Endothelial cell of umbilical vein (primary cell): ENCODE data around the gene SARS2. TPM values are rescaled to one million over a fixed set of nuclear protein-coding genes. Genes with fewer than 3 reads are reported as not detected.

ENCODE experiments used
- BruUV-seq: library from RNA; stranded (reverse); fragments of 400-500 nt; replicated peaks from 2 replicates; lab custom pipeline; 2021; lab: Mats Ljungman, UMichigan
- CTCF ChIA-PET: fragments of 300-600, 350-600 bp; sonication (Branson Sonifier 250); formaldehyde crosslinking; loops from one replicate; lab custom pipeline; 2021; ENCODE audit warnings: antibody characterized with exemption, inconsistent platforms; lab: Charles Lee
- POLR2A ChIA-PET: fragments of 300-600, 350-600 bp; sonication (Branson Sonifier 250); formaldehyde crosslinking; loops from one replicate; lab custom pipeline; 2021; ENCODE audit warnings: antibody characterized with exemption, inconsistent platforms; lab: Charles Lee
- DNase-seq: peaks from one replicate; pipeline ENCODE4 v3.0.0-alpha.2; 2011; ENCODE audit warnings: low read depth, low spot score
- FAIRE-seq: peaks from 2 replicates; lab custom pipeline; 2011; peaks lifted over from hg19 to GRCh38; lab: Jason Lieb, UNC
- H2AFZ ChIP-seq: 2 replicates; pipeline ENCODE4 v1.6.0; 2012; ENCODE audit warnings: low read depth, low read length, control low read depth, inconsistent platforms
- H3K27ac ChIP-seq: 2 replicates; pipeline ENCODE4 v1.5.1; 2011; ENCODE audit warnings: low read depth, mild to moderate bottlenecking, control low read depth, low read length, moderate library complexity; ENCODE audit not compliant: insufficient read depth
- H3K27me3 ChIP-seq, 2 experiments: 2 replicates each; pipeline versions ENCODE4 v1.6.0 to v1.6.1; 2011; ENCODE audit warnings: low read length in 2 of 2, mixed read lengths in 1 of 2; ENCODE audit not compliant: control insufficient read depth in 2 of 2, insufficient read depth in 2 of 2
- H3K36me3 ChIP-seq, 2 experiments: 2 replicates in 1 of 2; 3 replicates in 1 of 2; pipeline ENCODE4 v1.5.1; 2011; ENCODE audit warnings: low read length in 2 of 2, mild to moderate bottlenecking in 1 of 2, moderate library complexity in 1 of 2; ENCODE audit not compliant: control insufficient read depth in 2 of 2, insufficient read depth in 2 of 2; ENCODE audit errors: extremely low read depth in 1 of 2
- H3K4me1 ChIP-seq: 3 replicates; pipeline ENCODE4 v1.5.1; 2011; ENCODE audit warnings: mild to moderate bottlenecking, low read length; ENCODE audit not compliant: control insufficient read depth, insufficient read depth; ENCODE audit errors: extremely low read depth
- H3K4me2 ChIP-seq: 2 replicates; pipeline ENCODE4 v1.6.1; 2011; ENCODE audit warnings: low read length, control low read depth, mixed read lengths; ENCODE audit not compliant: insufficient read depth
- H3K4me3 ChIP-seq, 3 experiments: fragments of 200-600 bp in 1 of 3; sonication (generic), shearing (Covaris generic) in 1 of 3; replicated peaks in 1 of 3; 2 replicates each; pipeline ENCODE4 v1.5.1; 2011 to 2016; ENCODE audit warnings: control low read depth in 3 of 3, low read length in 3 of 3, mild to moderate bottlenecking in 2 of 3, inconsistent platforms in 1 of 3, low read depth in 1 of 3, moderate library complexity in 1 of 3; ENCODE audit not compliant: insufficient read depth in 1 of 3
- H3K79me2 ChIP-seq: 2 replicates; pipeline ENCODE4 v1.6.0; 2012; ENCODE audit warnings: low read length, inconsistent platforms; ENCODE audit not compliant: control insufficient read depth, insufficient read depth
- H3K9ac ChIP-seq: replicated peaks from 2 replicates; pipeline ENCODE3; 2011; ENCODE audit warnings: low read length, control low read depth; ENCODE audit not compliant: insufficient read depth; ENCODE audit errors: extremely low read depth
- H3K9me1 ChIP-seq: replicated peaks from 3 replicates; pipeline ENCODE4 v1.6.0; 2011; ENCODE audit warnings: mild to moderate bottlenecking, low read length; ENCODE audit not compliant: control insufficient read depth, insufficient read depth; ENCODE audit errors: extremely low read depth
- H3K9me3 ChIP-seq: replicated peaks from 2 replicates; pipeline ENCODE4 v1.5.1; 2012; ENCODE audit warnings: low read length, inconsistent platforms; ENCODE audit not compliant: control insufficient read depth, insufficient read depth
- H4K20me1 ChIP-seq: replicated peaks from 2 replicates; pipeline ENCODE3; 2011; ENCODE audit warnings: mild to moderate bottlenecking, low read length; ENCODE audit not compliant: control insufficient read depth, insufficient read depth; ENCODE audit errors: extremely low read depth
- CTCF ChIP-seq, 2 donors: IDR thresholded peaks; 1 replicate in 1 of 2; 2 replicates in 1 of 2; pipeline ENCODE4 v1.5.1; 2011; ENCODE audit warnings: low read length in 2 of 2, mild to moderate bottlenecking in 2 of 2, moderate library complexity in 2 of 2, control low read depth in 1 of 2, inconsistent platforms in 1 of 2, low read depth in 1 of 2; ENCODE audit not compliant: insufficient read depth in 1 of 2; ENCODE audit errors: extremely low read depth in 1 of 2
- EZH2 ChIP-seq: IDR thresholded peaks from 2 replicates; pipeline ENCODE4 v1.6.1; 2012; ENCODE audit warnings: borderline replicate concordance, low read depth, mild to moderate bottlenecking, moderate library complexity, low read length, inconsistent platforms; ENCODE audit not compliant: severe bottlenecking
- GATA2 ChIP-seq: IDR thresholded peaks from 2 replicates; pipeline ENCODE4 v1.7.0; 2011; ENCODE audit warnings: low read depth, mild to moderate bottlenecking, moderate library complexity, mixed read lengths, low read length; ENCODE audit not compliant: insufficient read length, insufficient read depth
- MAX ChIP-seq: IDR thresholded peaks from 2 replicates; pipeline ENCODE4 v1.6.1; 2011; ENCODE audit not compliant: insufficient read depth, insufficient read length
- MYC ChIP-seq: IDR thresholded peaks from one replicate; pipeline ENCODE4 v1.6.1; 2011; ENCODE audit warnings: mild to moderate bottlenecking, low read depth, low read length
- POLR2A ChIP-seq: IDR thresholded peaks from 2 replicates; pipeline ENCODE4 v1.6.1; 2012; ENCODE audit warnings: low read depth, mild to moderate bottlenecking, control low read depth, low read length
- POLR2AphosphoS5 ChIP-seq: IDR thresholded peaks from 2 replicates; pipeline ENCODE4 v1.6.1; 2012; ENCODE audit warnings: low read depth, mild to moderate bottlenecking, control low read depth, low read length, moderate library complexity; ENCODE audit not compliant: insufficient read depth
- dilution Hi-C: fragments of 300-500 bp; cut with MboI; formaldehyde crosslinking; loops from one replicate; pipeline ENCODE4 v1.15.0; 2019; ENCODE audit warnings: low sequenced_read_pairs; ENCODE audit not compliant: extremely low pct_ligation_motif_present
- intact Hi-C: fragments of 100-400 bp; cut with micrococcal nuclease; formaldehyde crosslinking; loops from one replicate; pipeline ENCODE4 v1.10.0; 2022
- polyA plus RNA-seq, 4 experiments: library from polyadenylated mRNA; depleted of rRNA in 3 of 4; stranded (reverse) in 3 of 4; unstranded in 1 of 4; fragments of >200 nt; gene quantifications; 2 replicates each; pipeline versions ENCODE4 v1.2.1 to v1.2.3, GENCODE V29; 2011 to 2012; ENCODE audit warnings: missing spikeins in 1 of 4
- total RNA-seq: library from RNA; stranded (reverse); gene quantifications from 2 replicates; pipeline ENCODE4 v1.2.3, GENCODE V29; 2021

SARS2 gene
- total and polyA plus RNA-seq, 2 donors (not counting 3 experiments of a cell fraction or from before 2014, with no cell fraction given): 40.3 to 43.7 TPM

DNA sequence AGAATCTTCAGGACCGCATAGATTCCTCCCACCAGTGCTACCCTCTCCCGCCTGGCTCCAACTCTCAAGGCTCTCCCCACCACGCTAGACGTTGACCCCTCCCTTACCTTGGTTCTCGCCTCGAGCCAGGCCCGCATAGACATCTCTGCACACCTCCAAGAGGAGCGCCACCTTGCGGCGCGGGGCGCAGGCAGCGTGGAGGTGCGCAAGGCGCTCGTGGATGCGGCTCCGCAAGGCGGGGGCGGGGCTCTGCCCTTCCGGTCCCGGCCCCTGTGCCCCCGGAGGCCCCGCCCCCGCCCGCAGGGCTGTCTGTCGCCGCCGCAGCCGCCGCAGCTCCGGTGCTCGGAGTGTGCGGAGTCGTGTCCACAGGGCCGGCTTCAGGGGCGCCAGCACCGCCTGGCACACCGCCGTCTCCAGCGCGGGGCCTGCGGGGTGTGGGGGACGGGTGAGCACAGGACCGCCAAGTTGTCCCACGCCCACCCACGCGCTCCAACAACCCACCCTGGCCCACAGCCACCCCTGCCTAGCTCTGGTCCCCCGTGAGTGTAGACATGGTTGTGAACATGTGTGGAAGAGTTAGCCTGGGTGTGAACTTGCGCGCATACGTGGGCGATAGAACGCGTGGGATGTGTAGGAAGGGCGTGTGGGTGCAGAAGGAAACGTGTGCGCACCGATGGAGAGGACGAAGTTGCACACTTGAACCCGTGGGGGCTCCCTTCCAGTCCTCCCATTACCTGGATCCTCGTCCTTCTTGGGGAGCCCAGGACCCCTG is 60.5 kb downstream of the SARS2 start:
- H3K79me2 ChIP-seq: no peaks in the 10 kb centered on the region
- peak overlapping the region; percentile 96 for H2AFZ ChIP-seq
- CTCF ChIA-PET: interaction anchor here (0.7 to 3.8 kb wide), 11 partner anchors 9 to 100 kb away, joined by 3 to 14 read pairs (median 5); partner anchors contain the start of genes ECH1, MRPS12, NFKBIB and SARS2
- no peaks in the 10 kb centered on the region for H4K20me1 ChIP-seq
- H3K27me3 ChIP-seq: no peaks in the 10 kb centered on the region
- POLR2A ChIA-PET: interaction anchor here (0.6 kb wide), 1 partner anchor 265 kb away, joined by 4 read pairs; no protein-coding TSS in a partner anchor
- no peaks in the 10 kb centered on the region for H3K36me3 ChIP-seq
- peak; percentile 61 for DNase-seq
- no peak overlapping the region for H3K27ac ChIP-seq
- no TSS peak for BruUV-seq
- intact Hi-C loops (loop anchor here (1.0 kb wide), 2 partner anchors 20 to 39 kb away; partner anchors contain the start of gene ECH1), dilution Hi-C loops (no loop called here)
- H3K4me3 ChIP-seq: peak overlapping the region; percentile 3 to 40 (median 33)
- H3K9me1 ChIP-seq: no peaks in the 10 kb centered on the region
- peaks cover 9% of the 10 kb centered on the region for H3K4me1 ChIP-seq
- TF ChIP-seq POLR2A: no peak
- no peak for TF ChIP-seq MAX
- TF ChIP-seq EZH2: no peak
- TF ChIP-seq CTCF (IDR thresholded peaks at IDR 0.05; ENCODE audit: extremely low read depth in 1 of 2, insufficient read depth in 1 of 2, low read depth in 1 of 2, low read length in 2 of 2): peak; percentile 75 to 84
- peak; percentile 48 for TF ChIP-seq POLR2AphosphoS5
- no peak for TF ChIP-seq GATA2
- peak; percentile 36 for TF ChIP-seq MYC
- H3K9ac ChIP-seq: no peak overlapping the region
- no peaks in the 10 kb centered on the region for H3K9me3 ChIP-seq
- peak overlapping the region; percentile 78 for H3K4me2 ChIP-seq
- peak; percentile 79 for FAIRE-seq
